Karpas-422 (cell line): ENCODE results near the gene ITGB1BP2. TPM values are rescaled to one million over a fixed set of nuclear protein-coding genes. Genes with fewer than 3 reads are reported as not detected.
"Not testable (repeated sequence)": the region's sequence is repeated elsewhere in the genome, so short reads cannot be mapped to it uniquely, and the experiment has no call there.

ENCODE experiments used
- DNase-seq: peaks from one replicate; pipeline ENCODE4 v3.0.0-alpha.2; 2015
- H2AFZ ChIP-seq: fragments of 200-600 bp; sonication (generic); 2 replicates; pipeline ENCODE4 v1.6.1; 2014; ENCODE audit warnings: antibody characterized with exemption, low read length, mixed read lengths
- H3K27ac ChIP-seq: fragments of 200-600 bp; sonication (generic); 2 replicates; pipeline ENCODE4 v1.5.1; 2014; ENCODE audit warnings: mild to moderate bottlenecking, low read length, moderate library complexity
- H3K27me3 ChIP-seq: fragments of 200-600 bp; sonication (generic); 2 replicates; pipeline ENCODE4 v1.6.1; 2014; ENCODE audit warnings: low read length, mixed read lengths
- H3K36me3 ChIP-seq: fragments of 200-600 bp; sonication (generic); 2 replicates; pipeline ENCODE4 v1.6.1; 2014; ENCODE audit warnings: low read length, mixed read lengths; ENCODE audit not compliant: insufficient read depth
- H3K4me1 ChIP-seq: fragments of 200-600 bp; sonication (generic); 2 replicates; pipeline ENCODE4 v1.6.1; 2014; ENCODE audit warnings: mild to moderate bottlenecking, low read length, mixed read lengths
- H3K4me2 ChIP-seq: fragments of 200-600 bp; sonication (generic); 2 replicates; pipeline ENCODE4 v1.6.1; 2014; ENCODE audit warnings: low read length, low read depth, mild to moderate bottlenecking; ENCODE audit not compliant: poor library complexity, severe bottlenecking
- H3K4me3 ChIP-seq: fragments of 200-600 bp; sonication (generic); 2 replicates; pipeline ENCODE4 v1.5.1; 2014; ENCODE audit warnings: mild to moderate bottlenecking, antibody characterized with exemption, low read length, mixed read lengths
- H3K79me2 ChIP-seq: fragments of 200-600 bp; sonication (generic); 2 replicates; pipeline ENCODE4 v1.6.1; 2014; ENCODE audit warnings: mild to moderate bottlenecking, low read length, mixed read lengths
- H3K9ac ChIP-seq: fragments of 200-600 bp; sonication (generic); 2 replicates; pipeline ENCODE4 v1.6.0; 2014; ENCODE audit warnings: low read length
- H3K9me2 ChIP-seq: fragments of 200-600 bp; sonication (generic), shearing (Covaris generic); replicated peaks from 2 replicates; pipeline ENCODE4 v1.6.0; 2014; ENCODE audit warnings: mild to moderate bottlenecking, low read length, moderate library complexity; ENCODE audit not compliant: insufficient read depth
- H3K9me3 ChIP-seq: fragments of 300-700, 200-600 bp; sonication (generic); 2 replicates; pipeline ENCODE4 v1.6.1; 2014; ENCODE audit warnings: low read length, mixed read lengths
- H4K20me1 ChIP-seq: fragments of 200-600 bp; sonication (generic); 2 replicates; pipeline ENCODE4 v1.6.1; 2014; ENCODE audit warnings: mild to moderate bottlenecking, antibody characterized with exemption, low read length, low read depth; ENCODE audit not compliant: insufficient read depth
- total RNA-seq: library from RNA; depleted of rRNA; stranded (reverse); fragments of >200 nt; shearing (Covaris generic); gene quantifications from 2 replicates; pipeline ENCODE4 v1.2.3, GENCODE V29; 2014; ENCODE audit warnings: low replicate concordance; rRNA removed

The ITGB1BP2 gene
- 2.7 and 3.8 TPM in 2 replicates for total RNA-seq

DNA sequence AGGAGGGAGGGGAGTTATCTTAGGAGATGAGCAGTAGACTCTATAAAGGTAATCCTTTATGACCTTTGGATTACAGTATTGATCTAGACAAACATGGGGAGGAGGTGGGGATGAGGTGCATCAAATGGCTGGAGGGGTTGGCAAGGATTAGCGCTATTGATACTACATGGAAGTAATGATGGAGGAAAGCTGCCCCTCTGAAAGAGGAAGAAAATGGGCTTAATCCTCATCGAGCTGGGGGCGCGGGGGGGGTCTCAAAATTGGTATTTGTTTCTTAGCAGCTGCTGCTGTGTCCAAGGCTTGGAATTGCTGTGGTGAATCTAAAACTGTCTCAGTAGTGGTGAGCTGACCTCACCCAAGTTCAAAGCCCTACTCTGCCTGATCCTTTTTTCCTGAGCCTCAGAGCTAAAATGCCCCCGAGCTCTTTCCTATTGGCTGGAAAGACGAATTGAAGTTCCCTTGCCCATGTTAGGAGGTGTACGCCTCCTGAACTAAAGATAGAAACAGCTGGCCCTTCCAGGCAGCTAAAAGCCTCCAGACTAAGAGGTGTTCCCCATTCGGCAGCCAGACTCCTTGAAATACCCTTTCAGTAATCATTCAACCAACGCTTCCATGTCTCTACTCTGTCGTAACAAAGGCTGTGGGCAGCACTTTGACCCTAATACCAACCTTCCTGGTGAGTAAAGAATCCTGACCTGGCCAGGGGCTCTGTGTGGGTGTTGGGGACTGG lies at the start of gene ITGB1BP2:
TSS of gene ITGB1BP2 (plus strand) at position 556 of the 730 bp plus-strand sequence. CDS start at position 613, 57 bp downstream.
- Histone ChIP-seq H3K9me3 (no peaks in the 10 kb centered on the region), H3K9me2 (no peaks in the 10 kb centered on the region), H4K20me1 (no peaks in the 10 kb centered on the region), H3K4me1 (no peaks in the 10 kb centered on the region), H3K4me2 (no peak within 1 kb of the TSS), H3K36me3 (peaks cover 12% of the 10 kb centered on the region; the same call in 1 of the 2 replicates), H3K9ac (no peak within 1 kb of the TSS), H3K79me2 (no peaks in the 10 kb centered on the region), H3K4me3 (no peak within 1 kb of the TSS), H2AFZ (no peak within 1 kb of the TSS), H3K27ac (no peak within 1 kb of the TSS), H3K27me3 (no peaks in the 10 kb centered on the region)
- no peak for DNase-seq

DNA sequence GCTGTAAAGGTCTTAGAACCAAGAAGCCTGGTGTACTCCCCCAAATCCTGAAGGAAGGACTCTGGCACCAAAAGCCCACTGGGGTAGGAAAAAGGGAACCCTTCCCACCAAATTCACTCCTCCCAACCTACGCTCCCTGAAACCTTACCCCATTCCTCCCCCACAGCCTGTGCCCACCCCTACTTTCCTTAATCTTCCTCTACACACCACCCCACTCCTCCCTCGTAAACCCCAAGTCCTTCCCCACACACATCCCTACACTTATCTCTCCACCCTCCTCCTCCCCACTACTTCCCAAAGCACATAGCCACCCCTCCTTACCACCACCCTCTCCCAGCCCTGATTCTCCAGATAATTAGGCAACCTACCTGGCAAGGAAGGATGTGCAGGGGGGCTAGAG lies 49.3 kb upstream of the ITGB1BP2 start:
- no peaks in the 10 kb centered on the region for H3K9me3 ChIP-seq
- no peaks in the 10 kb centered on the region for H3K27me3 ChIP-seq
- H3K4me2 ChIP-seq: peak overlapping the region; percentile 81
- peaks cover 19% of the 10 kb centered on the region for H3K79me2 ChIP-seq
- peak overlapping the region; percentile 97 for H3K4me3 ChIP-seq
- DNase-seq: no peak
- H4K20me1 ChIP-seq: no peaks in the 10 kb centered on the region
- no peak overlapping the region for H2AFZ ChIP-seq
- peaks cover 21% of the 10 kb centered on the region for H3K4me1 ChIP-seq
- peak overlapping the region; percentile 91; the same call in 1 of the 2 replicates for H3K9ac ChIP-seq
- H3K9me2 ChIP-seq: no peaks in the 10 kb centered on the region
- no peaks in the 10 kb centered on the region for H3K36me3 ChIP-seq
- no peak overlapping the region for H3K27ac ChIP-seq

- Histone ChIP-seq H3K79me2 (peaks cover 19% of the 10 kb centered on the region), H4K20me1 (no peaks in the 10 kb centered on the region), H3K36me3 (no peaks in the 10 kb centered on the region), H3K9me3 (no peaks in the 10 kb centered on the region), H3K27ac (peak overlapping the region; percentile 87), H2AFZ (no peak overlapping the region), H3K4me3 (peak overlapping the region; percentile 97), H3K9ac (peak overlapping the region; percentile 91), H3K4me2 (peak overlapping the region; percentile 81), H3K27me3 (no peaks in the 10 kb centered on the region), H3K4me1 (peaks cover 21% of the 10 kb centered on the region), H3K9me2 (no peaks in the 10 kb centered on the region)
- peak; percentile 70 for DNase-seq
Measured at GRCh38 chrX:71253253-71254091, 48.1 kb upstream of the ITGB1BP2 start.

GRCh38 chrX:71254092-71254963 lies 47.2 kb upstream of the ITGB1BP2 start, which contains the start of gene ZMYM3:
ZMYM3 (minus strand) TSS chrX:71254140; CDS start chrX:71253255, 885 bp downstream.
- peak; percentile 92 for DNase-seq
- Histone ChIP-seq H3K4me3 (peak within 1 kb of the TSS; percentile 97), H4K20me1 (no peaks in the 10 kb centered on the region), H3K79me2 (peaks cover 19% of the 10 kb centered on the region), H2AFZ (peak within 1 kb of the TSS; percentile 45; the same call in 1 of the 2 replicates), H3K36me3 (no peaks in the 10 kb centered on the region), H3K27me3 (no peaks in the 10 kb centered on the region), H3K9ac (peak within 1 kb of the TSS; percentile 91), H3K4me2 (peak within 1 kb of the TSS; percentile 81), H3K4me1 (peaks cover 21% of the 10 kb centered on the region), H3K27ac (peak within 1 kb of the TSS; percentile 87), H3K9me2 (no peaks in the 10 kb centered on the region), H3K9me3 (no peaks in the 10 kb centered on the region)

DNA sequence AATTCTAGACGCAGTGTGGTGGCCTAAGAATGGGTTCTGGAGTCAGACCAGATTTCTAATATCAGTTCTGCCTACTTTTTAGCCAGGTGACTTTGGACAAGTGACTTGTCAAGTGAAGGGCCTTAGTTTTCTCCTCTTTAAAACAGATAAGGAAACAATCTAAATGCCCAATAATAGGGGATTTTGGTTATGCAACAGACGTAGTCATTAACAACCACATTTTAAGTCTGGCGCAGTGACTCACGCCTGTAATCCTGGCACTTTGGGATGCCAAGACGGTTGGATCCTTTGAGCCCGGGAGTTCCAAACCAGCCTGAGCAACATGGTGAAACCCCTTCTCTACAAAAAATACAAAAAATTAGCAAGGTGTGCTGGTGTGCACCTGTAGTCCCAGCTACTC lies 45.5 kb upstream of the ITGB1BP2 start:
- Histone ChIP-seq H3K4me1 (peaks cover 21% of the 10 kb centered on the region), H2AFZ (0 out of 2 replicates have a peak overlapping the region, but pooled peaks have one; percentile 67), H3K9me2 (no peaks in the 10 kb centered on the region), H3K9me3 (no peaks in the 10 kb centered on the region), H3K27ac (peak overlapping the region; percentile 87), H3K4me3 (peak overlapping the region; percentile 97), H3K79me2 (peaks cover 19% of the 10 kb centered on the region), H4K20me1 (no peaks in the 10 kb centered on the region), H3K9ac (peak overlapping the region; percentile 91), H3K4me2 (peak overlapping the region; percentile 81), H3K36me3 (no peaks in the 10 kb centered on the region), H3K27me3 (no peaks in the 10 kb centered on the region)
- no peak for DNase-seq

- Histone ChIP-seq H3K27me3 (no peaks in the 10 kb centered on the region), H3K4me1 (peaks cover 21% of the 10 kb centered on the region), H3K36me3 (no peaks in the 10 kb centered on the region), H3K27ac (no peak overlapping the region), H3K4me2 (no peak overlapping the region), H3K9ac (no peak overlapping the region), H3K9me3 (no peaks in the 10 kb centered on the region), H3K79me2 (peaks cover 19% of the 10 kb centered on the region), H3K9me2 (no peaks in the 10 kb centered on the region), H4K20me1 (no peaks in the 10 kb centered on the region), H2AFZ (no peak overlapping the region), H3K4me3 (no peak overlapping the region)
- no peak for DNase-seq
Measured at GRCh38 chrX:71256856-71257255, 44.7 kb upstream of the ITGB1BP2 start.

- H3K4me2 ChIP-seq, H3K9ac ChIP-seq, DNase-seq, H3K27me3 ChIP-seq, H3K9me3 ChIP-seq, H3K9me2 ChIP-seq, H3K4me1 ChIP-seq, H3K79me2 ChIP-seq, H3K36me3 ChIP-seq, H3K4me3 ChIP-seq, H2AFZ ChIP-seq, H3K27ac ChIP-seq, H4K20me1 ChIP-seq: not testable (repeated sequence)
Measured at GRCh38 chrX:71268624-71269023, 32.9 kb upstream of the ITGB1BP2 start.
